HG03565 (cell line): Measurements from ENCODE around the gene HIP1.
"Not testable (repeated sequence)": the region's sequence is repeated elsewhere in the genome, so short reads cannot be mapped to it uniquely, and the experiment has no call there.

Experiments used
- ATAC-seq: cut with Tn5 transposase; IDR thresholded peaks from one replicate; pipeline ENCODE4 v1.9.1; 2021; ENCODE audit warnings: mild to moderate bottlenecking, moderate library complexity; ENCODE audit not compliant: unreplicated experiment

HIP1 gene

DNA sequence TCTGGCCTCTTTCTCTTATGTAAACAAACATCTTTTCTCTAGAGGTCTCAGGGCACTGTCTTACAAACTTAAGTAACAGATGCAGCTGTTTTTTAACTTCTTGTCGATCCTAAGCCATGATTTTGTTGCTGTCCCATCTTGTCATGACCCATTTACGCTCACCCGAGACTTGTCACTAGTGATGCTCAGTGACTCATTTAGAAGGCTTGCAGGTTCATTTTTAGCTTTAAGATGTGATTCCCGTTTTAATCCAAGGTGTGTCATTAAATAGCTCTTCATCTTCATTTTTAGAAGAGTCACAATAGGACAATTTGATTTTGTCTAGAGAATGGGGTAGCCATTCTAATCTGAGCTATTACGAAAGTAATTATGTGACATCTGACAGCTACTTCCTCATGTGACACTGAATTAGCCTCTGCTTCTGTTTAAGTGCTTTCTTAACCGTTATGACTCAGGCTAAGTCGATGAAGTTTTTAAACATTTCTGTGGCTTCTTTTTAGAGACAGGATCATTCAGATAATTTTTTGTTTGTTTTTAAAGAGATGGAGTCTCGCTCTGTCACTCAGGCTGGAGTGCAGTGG is 203.9 kb downstream of the HIP1 start:
- peak; percentile 80 for ATAC-seq

- ATAC-seq: no peak
These were observed 204.8 kb downstream of the HIP1 start for GRCh38 chr7:75533926-75534325.

DNA sequence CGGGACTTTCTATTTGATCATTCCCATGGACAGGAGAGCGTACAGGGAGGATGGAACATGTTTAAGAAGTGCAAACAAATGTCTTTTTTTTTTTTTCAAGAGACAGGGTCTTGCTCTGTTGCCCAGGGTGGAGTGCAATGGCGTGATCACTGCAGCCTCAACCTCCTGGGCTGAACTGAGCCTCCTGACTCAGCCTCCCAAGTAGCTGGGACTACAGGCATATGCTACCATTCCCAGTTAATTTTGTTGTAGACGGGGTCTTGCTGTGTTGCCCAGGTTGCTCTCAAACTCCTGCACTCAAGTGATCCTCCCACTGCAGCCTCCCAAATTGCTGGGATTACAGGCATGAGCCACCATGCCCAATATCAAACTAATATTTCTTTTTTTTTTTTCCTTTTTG is 206.1 kb downstream of the HIP1 start:
- no peak for ATAC-seq

GRCh38 chr7:75531359-75531821 is 207.4 kb downstream of the HIP1 start:
- no peak for ATAC-seq

DNA sequence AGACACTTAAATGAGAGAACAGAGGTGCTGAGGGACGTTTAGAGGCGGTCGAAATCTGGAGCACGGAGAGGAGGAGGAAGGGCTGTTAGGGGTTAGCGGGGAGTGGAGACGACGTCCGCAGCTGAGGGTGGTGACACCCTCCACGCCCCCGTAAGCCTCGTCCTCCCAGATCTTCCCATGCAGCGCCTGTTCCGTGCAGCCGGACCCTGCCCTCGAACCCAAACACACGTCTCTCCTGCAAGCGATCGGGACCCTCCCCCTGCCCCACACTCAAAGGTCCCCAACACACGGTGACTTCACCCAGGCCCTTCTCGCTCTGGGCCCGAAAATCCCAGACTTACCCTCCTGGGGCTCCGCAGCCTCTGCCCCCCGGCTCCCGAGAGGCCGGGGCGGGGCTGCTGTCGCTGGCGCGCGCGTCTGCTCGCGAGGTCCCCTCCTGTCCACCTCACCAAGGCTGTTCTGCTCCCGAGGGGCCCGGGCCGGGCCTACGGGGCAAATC is 211.5 kb downstream of the HIP1 start:
- ATAC-seq: not testable (repeated sequence)

- not testable (repeated sequence) for ATAC-seq
These were observed 217.0 kb downstream of the HIP1 start for GRCh38 chr7:75521727-75522126.

DNA sequence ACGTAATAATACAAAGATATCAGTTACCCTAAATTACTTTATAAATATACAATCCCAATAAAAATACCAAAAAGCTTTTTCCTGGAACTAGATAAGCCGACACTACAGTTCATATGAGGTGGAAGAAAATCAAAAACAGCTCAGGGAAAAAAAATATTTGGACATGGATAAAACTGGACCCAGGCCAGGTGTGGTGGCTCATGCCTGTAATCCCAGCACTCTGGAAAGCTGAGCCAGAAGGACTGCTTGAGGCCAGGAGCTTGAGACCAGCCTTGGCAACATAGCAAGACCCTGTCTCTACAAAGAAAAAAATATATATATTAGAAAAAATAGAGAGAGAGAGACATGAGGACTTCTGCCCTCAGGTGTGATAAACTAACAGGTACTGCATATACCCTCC is 219.9 kb downstream of the HIP1 start:
- not testable (repeated sequence) for ATAC-seq

GRCh38 chr7:75509033-75509432 is 229.7 kb downstream of the HIP1 start:
- ATAC-seq: not testable (repeated sequence)

- ATAC-seq: not testable (repeated sequence)
These were observed 246.7 kb downstream of the HIP1 start, which contains the start of gene SPDYE5 for GRCh38 chr7:75492020-75492419. SPDYE5 (plus strand) TSS chr7:75492320; CDS start chr7:75494048, 1,728 bp downstream.

- ATAC-seq: peak; percentile 97
These were observed 252.6 kb downstream of the HIP1 start, which contains the start of gene POM121C for GRCh38 chr7:75485979-75486643. POM121C (minus strand) TSS chr7:75486299; CDS start chr7:75441496, 44,803 bp downstream.

GRCh38 chr7:75485355-75485978 is 253.3 kb downstream of the HIP1 start:
- not testable (repeated sequence) for ATAC-seq
